H9 (cell line): ENCODE results near the gene PHLDA2. TPM values are rescaled to one million over a fixed set of nuclear protein-coding genes. Genes with fewer than 3 reads are reported as not detected.
A peak's percentile ranks its signal among the peaks of the same experiment; 100 is the strongest.

Experiments used
- DNase-seq: peaks from one replicate; pipeline ENCODE4 v3.0.0-alpha.2; 2017
- H2AFZ ChIP-seq: one replicate; pipeline ENCODE4 v1.6.1; 2013; ENCODE audit warnings: mild to moderate bottlenecking, low read length, control low read depth, moderate library complexity
- H2AK5ac ChIP-seq: 2 replicates; pipeline ENCODE4 v1.6.1; 2013; ENCODE audit warnings: low read length, control low read depth, mixed read lengths; ENCODE audit not compliant: insufficient read length
- H2BK120ac ChIP-seq: one replicate; pipeline ENCODE4 v1.6.1; 2013; ENCODE audit warnings: low read depth, mild to moderate bottlenecking, low read length, control low read depth, inconsistent platforms; ENCODE audit not compliant: poor library complexity, severe bottlenecking
- H2BK12ac ChIP-seq: 2 replicates; pipeline ENCODE4 v1.6.1; 2013; ENCODE audit warnings: low read length, control low read depth, mixed read lengths, low read depth; ENCODE audit not compliant: insufficient read length
- H2BK15ac ChIP-seq: 2 replicates; pipeline ENCODE4 v1.6.1; 2013; ENCODE audit warnings: low read depth, low read length, control low read depth
- H2BK20ac ChIP-seq: one replicate; pipeline ENCODE4 v1.6.1; 2013; ENCODE audit warnings: low read depth, mild to moderate bottlenecking, low read length, control low read depth, inconsistent platforms; ENCODE audit not compliant: poor library complexity, severe bottlenecking
- H2BK5ac ChIP-seq: 2 replicates; pipeline ENCODE4 v1.6.1; 2013; ENCODE audit warnings: low read length, control low read depth, mixed read lengths; ENCODE audit not compliant: insufficient read length
- H3K14ac ChIP-seq: 2 replicates; pipeline ENCODE4 v1.6.1; 2013; ENCODE audit warnings: low read length, control low read depth; ENCODE audit not compliant: insufficient read depth
- H3K18ac ChIP-seq: 2 replicates; pipeline ENCODE4 v1.6.1; 2013; ENCODE audit warnings: low read depth, mild to moderate bottlenecking, mixed read lengths, low read length, control low read depth; ENCODE audit not compliant: insufficient read length
- H3K23ac ChIP-seq: 2 replicates; pipeline ENCODE4 v1.6.1; 2013; ENCODE audit warnings: low read length, control low read depth, mixed read lengths, low read depth; ENCODE audit not compliant: insufficient read length
- H3K23me2 ChIP-seq: 2 replicates; pipeline ENCODE4 v1.6.1; 2013; ENCODE audit warnings: low read depth, mild to moderate bottlenecking, mixed read lengths, low read length, control low read depth; ENCODE audit not compliant: insufficient read length, poor library complexity, severe bottlenecking
- H3K27ac ChIP-seq: 2 replicates; pipeline ENCODE4 v1.5.1; 2013; ENCODE audit warnings: low read length, control low read depth, mixed read lengths, low read depth; ENCODE audit not compliant: insufficient read length
- H3K27me3 ChIP-seq: 2 replicates; pipeline ENCODE4 v1.6.1; 2013; ENCODE audit warnings: low read length, control low read depth, inconsistent platforms; ENCODE audit not compliant: insufficient read depth
- H3K4ac ChIP-seq: 2 replicates; pipeline ENCODE4 v1.6.1; 2013; ENCODE audit warnings: low read depth, mild to moderate bottlenecking, control low read depth, inconsistent platforms, low read length, moderate library complexity
- H3K4me1 ChIP-seq: 2 replicates; pipeline ENCODE4 v1.6.1; 2013; ENCODE audit warnings: low read length, control low read depth, inconsistent platforms; ENCODE audit not compliant: insufficient read depth
- H3K4me2 ChIP-seq: 2 replicates; pipeline ENCODE4 v1.6.1; 2013; ENCODE audit warnings: low read length, control low read depth, mixed read lengths; ENCODE audit not compliant: insufficient read length, insufficient read depth
- H3K56ac ChIP-seq: 2 replicates; pipeline ENCODE4 v1.6.1; 2013; ENCODE audit warnings: low read depth, mild to moderate bottlenecking, mixed read lengths, low read length, control low read depth; ENCODE audit not compliant: insufficient read length
- H3K79me1 ChIP-seq: 2 replicates; pipeline ENCODE4 v1.6.1; 2013; ENCODE audit warnings: low read depth, mild to moderate bottlenecking, moderate library complexity, low read length, control low read depth, inconsistent platforms; ENCODE audit not compliant: insufficient read depth, poor library complexity, severe bottlenecking
- H3K79me2 ChIP-seq: 2 replicates; pipeline ENCODE4 v1.6.1; 2013; ENCODE audit warnings: low read length, control low read depth, inconsistent platforms; ENCODE audit not compliant: insufficient read depth
- H3K9ac ChIP-seq: 2 replicates; pipeline ENCODE4 v1.6.1; 2013; ENCODE audit warnings: low read length, control low read depth, mixed read lengths; ENCODE audit not compliant: insufficient read length; ENCODE audit errors: extremely low read depth
- H3K9me3 ChIP-seq: one replicate; pipeline ENCODE4 v1.6.1; 2013; ENCODE audit warnings: low read depth, low read length, inconsistent platforms; ENCODE audit not compliant: control insufficient read depth
- H3T11ph ChIP-seq: one replicate; pipeline ENCODE4 v1.6.1; 2013; ENCODE audit warnings: mild to moderate bottlenecking, low read length, control low read depth, inconsistent platforms
- H4K20me1 ChIP-seq: one replicate; pipeline ENCODE4 v1.6.1; 2013; ENCODE audit not compliant: control insufficient read depth, insufficient read length, insufficient read depth
- H4K5ac ChIP-seq: 2 replicates; pipeline ENCODE4 v1.6.1; 2013; ENCODE audit warnings: low read depth, mild to moderate bottlenecking, mixed read lengths, low read length, control low read depth; ENCODE audit not compliant: insufficient read length
- H4K8ac ChIP-seq: replicated peaks from 2 replicates; pipeline ENCODE4 v1.6.1; 2013; ENCODE audit warnings: low read length, control low read depth, mixed read lengths, low read depth; ENCODE audit not compliant: insufficient read length
- H4K91ac ChIP-seq: 2 replicates; pipeline ENCODE4 v1.6.1; 2013; ENCODE audit warnings: low read depth, mild to moderate bottlenecking, moderate library complexity, mixed read lengths, low read length, control low read depth; ENCODE audit not compliant: insufficient read length
- H3K27ac Mint-ChIP-seq, 3 experiments: 2 replicates in 2 of 3; 3 replicates in 1 of 3; pipeline ENCODE4 v1.8.0; 2020 to 2021; ENCODE audit warnings: mixed read lengths in 3 of 3, mild to moderate bottlenecking in 1 of 3, moderate library complexity in 1 of 3
- H3K27me3 Mint-ChIP-seq: 2 replicates; pipeline ENCODE4 v1.8.0; 2021; ENCODE audit warnings: low read depth, mild to moderate bottlenecking, moderate library complexity, mixed read lengths
- H3K36me3 Mint-ChIP-seq, 3 experiments: 2 replicates in 2 of 3; 3 replicates in 1 of 3; pipeline ENCODE4 v1.8.0; 2020 to 2021; ENCODE audit warnings: low read depth in 3 of 3, mixed read lengths in 3 of 3; ENCODE audit not compliant: insufficient read depth in 1 of 3
- H3K4me1 Mint-ChIP-seq, 2 experiments: 2 replicates each; pipeline ENCODE4 v1.8.0; 2020; ENCODE audit warnings: mixed read lengths in 2 of 2
- H3K4me3 Mint-ChIP-seq, 2 experiments: 2 replicates in 1 of 2; 3 replicates in 1 of 2; pipeline ENCODE4 v1.8.0; 2020 to 2021; ENCODE audit warnings: mild to moderate bottlenecking in 2 of 2, mixed read lengths in 2 of 2, moderate library complexity in 1 of 2
- H3K9me3 Mint-ChIP-seq, 2 experiments: 2 replicates in 1 of 2; 3 replicates in 1 of 2; pipeline ENCODE4 v1.8.0; 2020; ENCODE audit warnings: mild to moderate bottlenecking in 2 of 2, mixed read lengths in 2 of 2, moderate library complexity in 1 of 2
- CTCF ChIP-seq: fragments of 200-600 bp; sonication (generic); conservative IDR thresholded peaks from 3 replicates; pipeline ENCODE4 v1.8.0; 2021; ENCODE audit warnings: antibody characterized with exemption, mild to moderate bottlenecking
- WGBS: extraction: QIAGEN DNeasy Blood & Tissue Kit; methylation state at CpG from one replicate; pipeline ENCODE4 v1.1.7; 2013; ENCODE audit warnings: missing lambda C conversion rate, low lambda C conversion rate, mixed read lengths; ENCODE audit not compliant: insufficient read length; ENCODE audit errors: extremely low coverage; 5-methylcytosine and 5-hydroxymethylcytosine counted together
- total RNA-seq: library from RNA; stranded (reverse); gene quantifications from 2 replicates; pipeline ENCODE4 v1.2.1, GENCODE V29; 2021

PHLDA2 gene
- total RNA-seq, 1 experiment from 2014 or later: 42.8 TPM

GRCh38 chr11:2963112-2963754 lies 34.0 kb upstream of the PHLDA2 start:
- no peak overlapping the region for H2AFZ ChIP-seq
- no peak overlapping the region for H3K9ac ChIP-seq
- H2BK20ac ChIP-seq: no peak overlapping the region
- Mint-ChIP-seq H3K9me3 (no peaks in the 10 kb centered on the region), H3K27ac (peak overlapping the region in 2 of 3 experiments; percentile 10 to 32; a peak in 2 of 7 replicates), H3K4me1 (peaks cover 25 to 30% of the 10 kb centered on the region in 2 experiments), H3K4me3 (no peak overlapping the region), H3K36me3 (peaks cover 67 to 95% (median 83%) of the 10 kb centered on the region in 3 experiments), H3K27me3 (no peaks in the 10 kb centered on the region)
- WGBS: no CpG with 5 or more reads among the region's 7 CpGs
- no peak overlapping the region for H2AK5ac ChIP-seq
- no peak overlapping the region for H4K91ac ChIP-seq
- H2BK15ac ChIP-seq: no peak overlapping the region
- H3T11ph ChIP-seq: no peak overlapping the region
- no peak overlapping the region for H3K56ac ChIP-seq
- no peaks in the 10 kb centered on the region for H4K20me1 ChIP-seq
- peaks cover 4% of the 10 kb centered on the region; the same call in 1 of the 2 replicates for H3K4me1 ChIP-seq
- H3K27me3 ChIP-seq: no peaks in the 10 kb centered on the region
- no peak for DNase-seq
- H3K79me2 ChIP-seq: peaks cover 4% of the 10 kb centered on the region
- H3K14ac ChIP-seq: no peak overlapping the region
- H2BK12ac ChIP-seq: no peak overlapping the region
- peaks cover 2% of the 10 kb centered on the region for H3K79me1 ChIP-seq
- H2BK5ac ChIP-seq: no peak overlapping the region
- no peak overlapping the region for H3K18ac ChIP-seq
- H3K27ac ChIP-seq: no peak overlapping the region
- H3K9me3 ChIP-seq: no peaks in the 10 kb centered on the region
- H3K23me2 ChIP-seq: no peaks in the 10 kb centered on the region
- H4K8ac ChIP-seq: no peak overlapping the region
- H3K4me2 ChIP-seq: no peak overlapping the region
- no peak for TF ChIP-seq CTCF
- H2BK120ac ChIP-seq: no peak overlapping the region
- no peak overlapping the region for H3K23ac ChIP-seq
- H3K4ac ChIP-seq: no peak overlapping the region
- no peak overlapping the region for H4K5ac ChIP-seq
